ENCODE results near the gene DENND4A. TPM values are rescaled to one million over a fixed set of nuclear protein-coding genes. Genes with fewer than 3 reads are reported as not detected.

DENND4A gene
- total and polyA plus RNA-seq, 10 of the 15 experiments (the other 5 are each of a cell fraction or from before 2014, with no cell fraction given) = 14.2 to 81.8 (median 34.1) TPM

- ATAC-seq = no peak
- Histone ChIP-seq H3K79me2 (ENCODE audit: control insufficient read depth, insufficient read depth, low read length) (peaks cover 2% of the 10 kb centered on the region), H3K4me1 (ENCODE audit: control insufficient read depth, insufficient read depth, low read length) (no peaks in the 10 kb centered on the region), H2AFZ (ENCODE audit: control insufficient read depth, low read depth, low read length) (no peak overlapping the region), H3K9me3 (replicated peaks; ENCODE audit: control insufficient read depth, insufficient read depth, low read length) (no peaks in the 10 kb centered on the region), H3K27ac (ENCODE audit: control insufficient read depth, insufficient read depth) (no peak overlapping the region), H3K27me3 (replicated peaks in 1 of 2; ENCODE audit: control insufficient read depth in 2 of 2, insufficient read depth in 2 of 2, low read length in 1 of 2) (no peaks in the 10 kb centered on the region), H3K4me2 (ENCODE audit: control insufficient read depth, insufficient read depth) (no peak overlapping the region), H4K20me1 (ENCODE audit: control insufficient read depth, insufficient read depth) (no peaks in the 10 kb centered on the region), H3K4me3 (no peak overlapping the region), H3K36me3 (ENCODE audit: control insufficient read depth in 2 of 2, insufficient read depth in 2 of 2, low read length in 1 of 2) (peaks cover 3 to 14% of the 10 kb centered on the region in 2 experiments; a peak in 3 of 4 replicates), H3K9ac (ENCODE audit: control insufficient read depth, insufficient read depth, low read length) (no peak overlapping the region)
- in situ Hi-C loops (cut with MboI) (no loop called here), intact Hi-C loops (cut with micrococcal nuclease; ENCODE audit: unreplicated experiment) (no loop called here)
- CTCF ChIA-PET = interaction anchor here (0.7 to 0.8 kb wide), 2 partner anchors 12 to 85 kb away, joined by 3 read pairs; no protein-coding TSS in a partner anchor
- RAD21 ChIA-PET (ENCODE audit: unreplicated experiment) = interaction anchor here (1.0 kb wide), 2 partner anchors 44 to 93 kb away, joined by 3 to 5 read pairs; no protein-coding TSS in a partner anchor
- no peak for DNase-seq (ENCODE audit: low read depth, low spot score)
- FAIRE-seq = no peak
- WGBS (ENCODE audit: insufficient coverage, insufficient replicate concordance, low lambda C conversion rate, missing lambda C conversion rate) = 45% methylated on average over 1 of the region's 1 CpG
- SMC1A ChIA-PET (ENCODE audit: uncharacterized antibody, unreplicated experiment) = interaction anchor here (1.0 kb wide), 1 partner anchor 91 kb away, joined by 3 read pairs; no protein-coding TSS in a partner anchor
- POLR2A ChIA-PET = interaction anchor here (0.5 kb wide), 1 partner anchor 31 kb away, joined by 4 read pairs; no protein-coding TSS in a partner anchor
- BruUV-seq (replicated peaks) = TSS peak; percentile 23
- TF ChIP-seq POLR2AphosphoS5 (IDR thresholded peaks at IDR 0.05; ENCODE audit: low read length) (no peak), TCF3 (IDR thresholded peaks at IDR 0.05; ENCODE audit: borderline replicate concordance, insufficient read depth, low read depth, low read length) (no peak), CEBPZ (IDR thresholded peaks at IDR 0.05; ENCODE audit: low read depth, low read length) (no peak), POLR2A (IDR thresholded peaks at IDR 0.05; ENCODE audit: low read depth, low read length) (no peak), MEF2B (IDR thresholded peaks at IDR 0.05; ENCODE audit: partially characterized antibody, poor library complexity, severe bottlenecking) (no peak), FOXM1 (IDR thresholded peaks at IDR 0.05; ENCODE audit: low read depth, low read length) (no peak), POU2F2 (IDR thresholded peaks at IDR 0.05; ENCODE audit: borderline replicate concordance, low read depth, low read length) (no peak), ETV6 (conservative IDR thresholded peaks at IDR 0.05 in 1 of 2, IDR thresholded peaks at IDR 0.05 in 1 of 2; ENCODE audit: borderline replicate concordance in 1 of 2, low read depth in 1 of 2) (no peak), FOS (IDR thresholded peaks at IDR 0.05; ENCODE audit: borderline replicate concordance, extremely low read depth, insufficient read length) (no peak), HCFC1 (IDR thresholded peaks at IDR 0.05; ENCODE audit: low read length) (no peak), POLR2AphosphoS2 (IDR thresholded peaks at IDR 0.05; ENCODE audit: low read depth, low read length) (no peak), NR2C2 (IDR thresholded peaks at IDR 0.05; ENCODE audit: borderline replicate concordance, control insufficient read depth, insufficient read length, low read depth) (no peak), CBX5 (IDR thresholded peaks at IDR 0.05; ENCODE audit: low read depth) (no peak), ZNF207 (IDR thresholded peaks at IDR 0.05; ENCODE audit: borderline replicate concordance) (no peak), IRF4 (IDR thresholded peaks at IDR 0.05; ENCODE audit: low read depth, low read length) (no peak), NFIC (IDR thresholded peaks at IDR 0.05; ENCODE audit: low read depth, low read length) (no peak), GATAD2B (conservative IDR thresholded peaks at IDR 0.05; ENCODE audit: low read depth) (no peak), RAD21 (IDR thresholded peaks at IDR 0.05; ENCODE audit: insufficient read depth, low read depth, low read length) (no peak)
Measured at GRCh38 chr15:65743637-65744252, 48.3 kb downstream of the DENND4A start.

Measured in GM12878 (cell line).